Body of pancreas (tissue), 4 donors: ENCODE measurements around the gene CCDC148.

ENCODE experiments used
- POLR2A ChIP-seq, 3 donors: fragments of 450-650 bp; IDR thresholded peaks; one replicate each; pipeline ENCODE4 v1.6.1; 2016; ENCODE audit warnings: antibody characterized with exemption in 3 of 3, mild to moderate bottlenecking in 2 of 3
- TF ChIP-seq, protein P1 (sequence below), 7 experiments: fragments of 450-650 bp in 4 of 7; fragments of 200-600 bp in 3 of 7; sonication (generic) in 3 of 7; IDR thresholded peaks; one replicate each; pipeline ENCODE4 v1.5.1; 2016 to 2019; ENCODE audit warnings: antibody characterized with exemption in 7 of 7

- TF ChIP-seq POLR2A (IDR thresholded peaks at IDR 0.05): no peak
- TF ChIP-seq, protein P1, sequence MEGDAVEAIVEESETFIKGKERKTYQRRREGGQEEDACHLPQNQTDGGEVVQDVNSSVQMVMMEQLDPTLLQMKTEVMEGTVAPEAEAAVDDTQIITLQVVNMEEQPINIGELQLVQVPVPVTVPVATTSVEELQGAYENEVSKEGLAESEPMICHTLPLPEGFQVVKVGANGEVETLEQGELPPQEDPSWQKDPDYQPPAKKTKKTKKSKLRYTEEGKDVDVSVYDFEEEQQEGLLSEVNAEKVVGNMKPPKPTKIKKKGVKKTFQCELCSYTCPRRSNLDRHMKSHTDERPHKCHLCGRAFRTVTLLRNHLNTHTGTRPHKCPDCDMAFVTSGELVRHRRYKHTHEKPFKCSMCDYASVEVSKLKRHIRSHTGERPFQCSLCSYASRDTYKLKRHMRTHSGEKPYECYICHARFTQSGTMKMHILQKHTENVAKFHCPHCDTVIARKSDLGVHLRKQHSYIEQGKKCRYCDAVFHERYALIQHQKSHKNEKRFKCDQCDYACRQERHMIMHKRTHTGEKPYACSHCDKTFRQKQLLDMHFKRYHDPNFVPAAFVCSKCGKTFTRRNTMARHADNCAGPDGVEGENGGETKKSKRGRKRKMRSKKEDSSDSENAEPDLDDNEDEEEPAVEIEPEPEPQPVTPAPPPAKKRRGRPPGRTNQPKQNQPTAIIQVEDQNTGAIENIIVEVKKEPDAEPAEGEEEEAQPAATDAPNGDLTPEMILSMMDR (IDR thresholded peaks at IDR 0.05): no peak
These were observed 30.4 kb upstream of the CCDC148 start for GRCh38 chr2:158486970-158487325.
